ENCODE results near the gene RAB31. TPM values are rescaled to one million over a fixed set of nuclear protein-coding genes. Genes with fewer than 3 reads are reported as not detected.

RAB31 gene
- total and polyA plus RNA-seq, 2 experiments from 2014 or later = 8.7 to 27.7 TPM

GRCh38 chr18:9810994-9811705 is 103.0 kb downstream of the RAB31 start:
- Histone ChIP-seq H3K27me3 (no peaks in the 10 kb centered on the region), H3K36me3 (no peaks in the 10 kb centered on the region), H3K9me3 (ENCODE audit: low read depth) (no peaks in the 10 kb centered on the region), H3K4me3 (no peak overlapping the region), H3K27ac (no peak overlapping the region), H3K4me1 (ENCODE audit: low read depth) (no peaks in the 10 kb centered on the region)
- peak in 1 of 2 donors; percentile 21 for DNase-seq (ENCODE audit: low read depth in 1 of 2, low spot score in 1 of 2)
- no peak for TF ChIP-seq CTCF (IDR thresholded peaks at IDR 0.05; ENCODE audit: low read depth, low read length)

- Histone ChIP-seq H3K4me1 (ENCODE audit: low read depth) (no peaks in the 10 kb centered on the region), H3K27ac (no peak overlapping the region), H3K4me3 (no peak overlapping the region), H3K27me3 (no peaks in the 10 kb centered on the region), H3K36me3 (no peaks in the 10 kb centered on the region), H3K9me3 (ENCODE audit: low read depth) (no peaks in the 10 kb centered on the region)
- TF ChIP-seq CTCF (IDR thresholded peaks at IDR 0.05; ENCODE audit: low read depth, low read length) = no peak
- no peak for DNase-seq (ENCODE audit: low read depth in 1 of 2, low spot score in 1 of 2)
Observed at GRCh38 chr18:9811978-9812377, 103.9 kb downstream of the RAB31 start.

- peak in 1 of 2 donors; percentile 69 for DNase-seq (ENCODE audit: low read depth in 1 of 2, low spot score in 1 of 2)
- Histone ChIP-seq H3K36me3 (no peaks in the 10 kb centered on the region), H3K4me1 (ENCODE audit: low read depth) (no peaks in the 10 kb centered on the region), H3K4me3 (no peak overlapping the region), H3K27ac (no peak overlapping the region), H3K27me3 (no peaks in the 10 kb centered on the region), H3K9me3 (ENCODE audit: low read depth) (no peaks in the 10 kb centered on the region)
- no peak for TF ChIP-seq CTCF (IDR thresholded peaks at IDR 0.05; ENCODE audit: low read depth, low read length)
Observed at GRCh38 chr18:9814431-9814830, 106.3 kb downstream of the RAB31 start.

GRCh38 chr18:9817286-9817685 is 109.2 kb downstream of the RAB31 start:
- Histone ChIP-seq H3K4me3 (no peak overlapping the region), H3K9me3 (ENCODE audit: low read depth) (no peaks in the 10 kb centered on the region), H3K4me1 (ENCODE audit: low read depth) (no peaks in the 10 kb centered on the region), H3K27ac (no peak overlapping the region), H3K36me3 (no peaks in the 10 kb centered on the region), H3K27me3 (no peaks in the 10 kb centered on the region)
- TF ChIP-seq CTCF (IDR thresholded peaks at IDR 0.05; ENCODE audit: low read depth, low read length) = no peak
- no peak for DNase-seq (ENCODE audit: low read depth in 1 of 2, low spot score in 1 of 2)

GRCh38 chr18:9817725-9818422 is 109.8 kb downstream of the RAB31 start:
- no peak overlapping the region for H3K27ac ChIP-seq
- no peaks in the 10 kb centered on the region for H3K9me3 ChIP-seq (ENCODE audit: low read depth)
- H3K4me1 ChIP-seq (ENCODE audit: low read depth) = no peaks in the 10 kb centered on the region
- TF ChIP-seq CTCF (IDR thresholded peaks at IDR 0.05; ENCODE audit: low read depth, low read length) = no peak
- H3K36me3 ChIP-seq = no peaks in the 10 kb centered on the region
- no peak for DNase-seq (ENCODE audit: low read depth in 1 of 2, low spot score in 1 of 2)
- no peak overlapping the region for H3K4me3 ChIP-seq
- no peaks in the 10 kb centered on the region for H3K27me3 ChIP-seq
